GM19238 (cell line): ENCODE data around the gene RPRD1B.
"Not testable (repeated sequence)": the region's sequence is repeated elsewhere in the genome, so short reads cannot be mapped to it uniquely, and the experiment has no call there.

Source experiments
- DNase-seq: peaks from one replicate; pipeline ENCODE4 v3.0.0; 2011; ENCODE audit warnings: low spot score; ENCODE audit not compliant: insufficient read length

Gene RPRD1B

DNA sequence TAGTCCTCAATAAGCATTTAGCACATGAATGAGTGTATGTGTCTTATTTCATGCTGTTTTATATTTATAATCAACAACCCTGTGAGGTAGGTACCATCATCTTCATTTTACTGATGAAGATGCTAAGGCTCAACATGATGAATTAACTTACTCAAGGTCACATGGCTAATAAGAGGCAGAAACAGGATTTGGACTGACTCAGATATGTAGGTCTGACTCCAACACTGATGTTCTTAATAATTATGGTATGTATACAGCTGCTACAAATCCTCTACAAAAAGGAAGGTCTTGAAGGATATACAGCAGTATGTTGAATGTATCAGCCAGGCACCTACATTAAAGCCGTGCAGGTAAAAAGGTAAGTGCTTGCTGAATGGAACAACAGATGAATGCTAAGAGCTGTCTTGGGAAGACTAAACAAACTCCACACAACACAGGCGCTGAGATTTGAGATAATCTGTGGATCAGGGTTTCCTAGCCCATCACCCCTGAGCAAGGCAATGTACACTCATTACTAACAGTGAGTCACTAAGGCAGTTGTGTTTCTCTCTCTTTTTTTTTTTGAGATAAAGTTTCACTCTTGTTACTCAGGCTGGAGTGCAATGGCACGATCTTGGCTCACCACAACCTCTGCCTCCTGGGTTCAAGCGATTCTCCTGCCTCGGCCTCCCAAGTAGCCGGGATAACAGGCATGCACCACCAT is 32.2 kb upstream of the RPRD1B start:
- no peak for DNase-seq

GRCh38 chr20:38001981-38002380 is 31.6 kb upstream of the RPRD1B start:
- DNase-seq: no peak

DNA sequence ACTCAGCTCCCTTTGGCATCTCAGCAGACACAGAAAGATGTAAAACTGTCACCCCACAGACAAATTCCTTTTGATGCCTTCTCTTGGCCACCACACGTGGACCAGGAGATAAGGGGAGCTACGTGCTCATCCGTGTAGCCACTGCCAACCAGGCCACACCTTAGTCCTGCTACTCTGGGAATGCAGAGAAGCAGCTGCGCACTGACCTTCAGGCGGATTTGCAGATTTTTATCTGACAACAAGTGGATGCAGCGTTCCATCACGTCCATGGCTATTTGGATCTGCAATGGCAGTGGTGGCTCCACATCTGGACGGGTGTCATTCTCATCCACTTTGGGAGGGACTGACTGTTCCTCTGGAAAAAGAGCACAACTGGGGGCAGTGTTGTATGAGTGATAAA is 31.1 kb upstream of the RPRD1B start:
- no peak for DNase-seq

DNA sequence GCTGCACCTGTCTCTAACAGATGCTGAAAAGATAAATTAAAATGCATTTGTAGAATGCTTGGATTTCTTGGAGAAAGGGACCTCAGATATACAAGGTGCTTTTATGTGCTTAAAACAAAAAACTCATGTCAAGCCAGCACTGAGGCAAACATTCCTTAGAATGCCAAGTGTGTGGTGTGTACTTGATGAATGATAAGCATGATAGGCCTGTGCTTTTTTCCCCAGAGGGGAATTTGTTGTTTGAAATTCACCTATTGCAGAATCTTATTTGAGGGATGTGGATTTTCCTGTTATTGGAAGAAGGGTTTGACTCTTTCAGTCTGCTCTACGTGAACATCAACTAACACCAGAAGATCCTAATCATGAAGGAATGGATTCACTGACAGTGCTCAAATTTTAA is 29.1 kb upstream of the RPRD1B start:
- DNase-seq: no peak

DNA sequence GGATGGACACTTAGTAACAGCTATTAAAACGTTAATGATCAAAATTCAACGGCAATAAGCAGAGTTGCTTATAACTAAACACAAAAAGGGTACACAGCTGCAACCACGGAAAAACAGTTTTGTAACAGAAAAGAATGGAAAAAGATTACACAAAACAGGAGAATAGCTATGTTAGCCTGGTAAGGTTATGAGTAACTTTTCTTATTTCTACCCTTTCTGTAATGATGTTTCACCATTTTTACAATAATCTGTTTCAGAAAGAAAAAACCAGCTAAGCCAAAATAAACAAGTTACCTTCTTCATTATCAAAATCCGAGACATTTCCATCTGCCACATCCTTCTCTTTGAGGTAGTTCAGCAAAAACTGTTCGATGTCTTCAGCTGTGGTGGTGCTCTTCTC is 27.6 kb upstream of the RPRD1B start:
- no peak for DNase-seq

- DNase-seq: no peak
Measured at GRCh38 chr20:38007526-38007925, 26.0 kb upstream of the RPRD1B start.

DNA sequence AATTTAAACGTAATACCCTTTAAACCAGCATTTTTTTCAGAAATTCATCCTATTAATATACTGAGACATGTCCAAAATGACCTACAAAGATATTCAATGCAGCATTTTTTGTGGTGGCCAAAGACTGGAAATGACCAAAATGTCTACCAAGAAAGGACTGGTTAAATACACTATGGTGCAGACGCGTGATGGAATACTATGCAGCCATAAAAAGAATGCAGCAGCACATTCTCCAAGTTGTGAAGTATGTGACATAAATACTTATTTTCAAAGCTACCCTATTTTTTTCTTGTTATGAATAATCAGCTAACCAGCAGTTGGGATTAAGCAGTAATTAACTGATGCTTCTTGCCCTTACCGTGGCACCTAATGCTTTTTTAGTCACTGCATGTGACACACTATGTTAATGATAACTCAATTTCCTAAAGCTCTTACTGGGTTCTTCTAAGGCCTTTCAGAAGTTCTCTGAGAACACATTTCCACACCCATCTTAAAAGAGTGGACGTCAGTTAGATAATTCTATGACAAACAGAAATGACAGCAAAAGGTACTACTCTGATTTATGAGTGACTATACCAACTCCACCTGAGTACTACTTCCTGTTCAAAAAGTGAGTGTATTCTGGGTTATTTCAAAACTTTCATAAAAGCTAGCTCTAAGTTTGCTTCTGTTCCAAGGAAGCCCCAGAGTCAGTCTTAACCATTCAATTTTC is 25.2 kb upstream of the RPRD1B start:
- no peak for DNase-seq

DNA sequence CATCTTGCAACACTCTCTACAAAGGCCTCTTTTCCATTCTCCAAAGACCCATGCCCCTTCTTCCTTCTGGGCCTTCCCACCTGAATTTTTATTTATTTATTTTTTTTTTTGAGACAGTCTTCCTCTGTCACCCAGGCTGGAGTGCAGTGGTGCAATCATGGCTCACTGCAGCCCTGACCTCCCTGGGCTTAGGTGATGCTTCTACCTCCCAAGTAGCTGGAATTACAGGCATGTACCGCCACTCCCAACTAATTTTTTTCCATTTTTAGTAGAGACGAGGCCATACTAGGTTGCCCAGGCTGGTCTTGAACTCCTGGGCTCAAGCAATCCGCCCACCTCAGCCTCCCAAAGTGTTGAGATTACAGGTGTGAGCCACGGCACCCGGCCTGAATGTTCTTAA is 24.1 kb upstream of the RPRD1B start:
- not testable (repeated sequence) for DNase-seq

GRCh38 chr20:38011696-38012095 is 21.9 kb upstream of the RPRD1B start:
- DNase-seq: no peak

GRCh38 chr20:38012332-38012731 is 21.2 kb upstream of the RPRD1B start:
- no peak for DNase-seq

DNA sequence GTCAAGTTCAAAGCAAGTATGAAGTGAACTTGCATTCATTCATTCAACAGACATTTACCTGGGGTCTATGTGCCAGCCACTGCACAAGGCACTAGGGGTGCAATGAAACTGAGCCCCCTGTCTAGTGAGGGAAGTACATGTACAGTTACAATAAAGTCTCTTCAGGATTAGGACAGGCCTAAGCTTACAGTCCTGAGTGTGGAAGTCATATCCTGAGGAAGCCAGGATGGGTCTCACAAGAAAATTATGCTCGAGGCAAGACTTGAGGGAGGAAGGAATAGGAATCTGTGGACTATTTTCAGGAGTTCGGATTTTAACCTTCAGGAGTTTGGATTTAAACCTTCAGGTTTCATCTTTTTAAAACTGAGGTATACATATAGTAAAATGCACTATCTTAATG is 19.7 kb upstream of the RPRD1B start:
- no peak for DNase-seq

DNA sequence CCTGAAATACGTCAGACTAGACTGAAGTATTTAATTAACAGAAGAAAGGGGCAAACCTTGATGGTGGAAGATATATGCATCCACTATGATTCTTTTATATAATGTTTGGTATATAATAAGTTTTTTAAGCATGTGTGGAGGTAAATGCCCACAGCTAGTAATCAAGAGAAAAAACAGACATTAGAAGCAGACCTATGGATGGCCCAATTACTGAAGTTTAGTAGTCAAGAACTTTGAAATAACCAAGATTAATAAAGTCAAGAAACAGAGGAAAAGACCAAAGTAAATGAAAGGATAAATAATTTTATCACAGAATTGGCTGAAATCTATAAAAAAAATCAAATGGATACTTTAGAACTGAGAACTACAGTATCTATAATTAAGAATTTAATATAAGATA is 15.6 kb upstream of the RPRD1B start:
- no peak for DNase-seq

DNA sequence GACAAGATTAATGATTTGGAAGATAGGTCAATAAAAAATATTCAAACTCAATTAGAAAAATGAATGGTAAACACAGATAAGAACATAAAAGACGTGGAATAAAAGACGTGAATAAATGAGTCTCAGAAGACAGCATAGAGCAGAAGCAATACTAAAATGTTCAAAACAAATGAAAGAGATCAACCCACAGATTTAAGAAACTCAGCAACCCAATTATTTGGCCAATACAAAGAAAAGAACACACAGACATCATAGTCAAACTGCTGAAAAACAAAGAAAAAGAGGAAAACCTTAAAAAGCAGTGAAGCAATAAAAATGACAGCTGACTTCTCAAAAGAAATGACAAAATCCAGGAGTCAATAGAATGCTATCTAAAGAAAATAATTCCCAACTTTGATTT is 15.2 kb upstream of the RPRD1B start:
- DNase-seq: no peak

- no peak for DNase-seq
Measured at GRCh38 chr20:38021087-38021772, 12.3 kb upstream of the RPRD1B start.

GRCh38 chr20:38023181-38024001 is 10.2 kb upstream of the RPRD1B start:
- DNase-seq: no peak

GRCh38 chr20:38024496-38024895 is 9.1 kb upstream of the RPRD1B start:
- DNase-seq: no peak

DNA sequence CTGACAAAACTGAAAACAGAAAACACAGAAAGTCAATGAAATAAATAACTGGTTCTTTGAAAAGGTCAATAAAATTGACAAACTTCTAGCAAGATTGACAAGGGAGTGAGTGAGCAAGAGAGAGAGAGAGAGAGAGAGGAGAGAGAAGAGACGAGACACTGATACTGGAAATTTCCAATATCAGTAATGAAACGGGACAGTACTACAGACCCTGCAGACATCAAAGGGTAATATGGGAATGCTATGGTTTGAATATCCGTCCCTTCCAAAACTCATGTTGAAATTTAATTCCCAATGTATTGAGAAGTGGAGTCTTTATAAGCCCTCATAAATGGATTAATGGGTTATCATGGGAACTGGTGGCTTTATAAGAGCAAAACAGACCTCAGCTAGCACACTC is 4.1 kb upstream of the RPRD1B start:
- no peak for DNase-seq

GRCh38 chr20:38031957-38032356 is 1.6 kb upstream of the RPRD1B start:
- no peak for DNase-seq

DNA sequence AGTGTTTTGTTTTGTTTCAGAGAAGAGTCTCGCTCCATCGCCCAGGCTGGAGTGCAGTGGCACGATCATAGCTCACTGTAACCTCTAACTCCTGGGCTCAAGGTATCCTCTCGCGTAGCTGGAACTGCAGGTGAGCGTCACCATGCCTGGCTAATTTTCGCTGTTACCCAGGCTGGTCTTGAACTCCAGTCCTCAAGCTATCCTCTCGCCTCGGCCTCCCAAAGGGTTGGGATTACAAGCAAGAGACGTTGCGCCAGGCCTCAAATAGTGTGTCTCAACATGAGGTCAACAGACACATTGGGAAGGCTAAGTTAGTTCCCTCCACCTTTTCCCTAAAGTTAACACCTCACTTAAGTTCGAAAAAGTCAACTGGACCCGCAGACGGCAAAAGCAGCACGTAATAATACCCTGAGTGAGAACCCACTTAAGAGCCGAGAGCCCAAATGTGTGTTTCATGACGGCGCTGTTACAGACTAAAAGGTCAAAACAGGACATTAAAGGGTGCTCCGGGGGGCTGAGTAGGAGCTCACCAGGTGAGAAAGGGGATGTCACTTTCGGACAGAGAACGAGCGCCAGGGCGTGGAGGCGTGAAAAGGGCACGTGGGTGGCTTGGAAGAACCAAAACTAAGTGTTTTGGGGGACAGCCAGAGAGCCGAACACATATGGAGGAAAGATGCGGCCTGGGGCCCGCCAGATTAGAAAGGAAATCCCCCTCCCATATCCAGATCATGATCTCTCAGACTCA is 789 bp upstream of the RPRD1B start:
- DNase-seq: no peak

- no peak for DNase-seq
Measured at GRCh38 chr20:38034108-38034649, 633 bp downstream of the RPRD1B start.

DNA sequence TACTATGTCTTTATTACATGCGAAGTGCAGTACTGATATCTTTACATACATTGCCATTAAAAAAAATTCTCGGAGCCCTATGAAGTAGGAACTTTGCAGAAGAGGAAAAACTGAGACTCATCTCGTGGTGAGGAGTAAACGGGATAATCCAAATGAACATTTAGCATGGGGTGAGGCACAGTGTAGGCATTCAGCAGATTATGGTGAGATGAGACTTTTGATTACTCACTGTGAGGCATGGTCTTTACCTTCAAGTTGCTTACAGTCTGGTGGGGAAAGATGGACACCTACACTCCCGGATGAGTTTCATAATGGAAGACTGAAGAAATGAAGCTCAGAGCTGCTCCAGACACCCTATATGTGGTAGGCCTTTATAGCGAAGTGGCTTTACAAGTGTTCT is 1.4 kb downstream of the RPRD1B start:
- no peak for DNase-seq
